ENCODE measurements around the gene GSTM1. TPM values are rescaled to one million over a fixed set of nuclear protein-coding genes. Genes with fewer than 3 reads are reported as not detected.

Gene GSTM1
- total and polyA plus RNA-seq, 2 of the 8 experiments (the other 6 are each of a cell fraction or from before 2014, with no cell fraction given) = 16.7 to 42.5 TPM

DNA sequence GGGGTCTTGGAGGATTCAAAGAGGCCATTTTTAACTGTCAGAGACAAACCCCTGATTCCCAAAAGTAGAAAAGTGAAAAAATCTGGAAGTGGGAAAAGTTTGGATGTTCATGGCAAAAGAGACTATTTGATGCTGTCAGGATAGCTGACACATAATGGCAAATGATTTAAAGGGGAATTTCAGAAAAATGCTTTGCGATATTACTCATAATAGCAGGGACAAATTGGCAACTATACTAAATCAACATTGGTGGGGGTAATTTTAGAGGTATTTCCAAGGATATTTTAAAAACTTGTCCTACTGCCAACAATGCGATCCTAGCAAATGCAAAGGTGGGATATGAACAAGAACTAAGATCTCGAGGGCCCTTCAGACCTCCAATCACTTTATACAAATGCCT is 37.0 kb upstream of the GSTM1 start:
- Histone ChIP-seq H4K5ac (ENCODE audit: insufficient read length, low read depth, low read length) (no peak overlapping the region), H2BK20ac (ENCODE audit: low read length) (no peak overlapping the region), H4K91ac (replicated peaks; ENCODE audit: insufficient read length, low read length) (no peak overlapping the region), H3K9me3 (ENCODE audit: insufficient read depth in 2 of 2, low read depth in 1 of 2, low read length in 1 of 2) (no peaks in the 10 kb centered on the region), H3K27me3 (replicated peaks in 1 of 4; ENCODE audit: control insufficient read depth in 3 of 4, extremely low read depth in 1 of 4, insufficient read depth in 3 of 4, low read length in 3 of 4) (peaks cover 0 to 5% (median 4%) of the 10 kb centered on the region in 4 experiments; a peak in 6 of 7 replicates), H2AFZ (ENCODE audit: low read length) (no peak overlapping the region), H3K23ac (ENCODE audit: insufficient read length) (no peak overlapping the region), H2BK12ac (ENCODE audit: low read depth, low read length) (no peak overlapping the region), H3K14ac (ENCODE audit: insufficient read length) (no peak overlapping the region), H3K4me3 (ENCODE audit: extremely low read depth in 1 of 4, insufficient read depth in 2 of 4, low read depth in 3 of 4, low read length in 4 of 4) (no peak overlapping the region), H3K79me1 (ENCODE audit: low read depth, low read length) (no peaks in the 10 kb centered on the region), H3K9ac (replicated peaks in 1 of 4; ENCODE audit: extremely low read depth in 1 of 4, low read depth in 3 of 4, low read length in 3 of 4) (no peak overlapping the region), H3K79me2 (ENCODE audit: control insufficient read depth in 1 of 2, insufficient read depth in 2 of 2, low read length in 2 of 2) (no peaks in the 10 kb centered on the region), H3K27ac (ENCODE audit: low read depth, low read length) (no peak overlapping the region), H2BK120ac (replicated peaks; ENCODE audit: low read depth, low read length) (no peak overlapping the region), H4K20me1 (replicated peaks in 1 of 2; ENCODE audit: control insufficient read depth in 1 of 2, insufficient read depth in 2 of 2, low read length in 2 of 2) (no peaks in the 10 kb centered on the region), H4K8ac (ENCODE audit: extremely low read depth, insufficient read depth, low read length) (no peak overlapping the region), H3K23me2 (ENCODE audit: low read depth, low read length) (peaks cover 3% of the 10 kb centered on the region; the same call in 1 of the 2 replicates), H3K56ac (replicated peaks; ENCODE audit: insufficient read length, low read depth, low read length) (no peak overlapping the region), H3K18ac (ENCODE audit: extremely low read depth, low read length) (no peak overlapping the region), H2AK5ac (ENCODE audit: low read depth, low read length) (no peak overlapping the region), H2BK15ac (ENCODE audit: low read length) (no peak overlapping the region), H3K4ac (replicated peaks; ENCODE audit: insufficient read length, low read depth, low read length) (no peak overlapping the region), H3K4me2 (ENCODE audit: insufficient read depth in 1 of 2, low read depth in 2 of 2, low read length in 2 of 2) (no peak overlapping the region), H2BK5ac (ENCODE audit: low read depth, low read length) (no peak overlapping the region), H3K36me3 (ENCODE audit: control insufficient read depth in 2 of 4, insufficient read depth in 4 of 4, low read length in 3 of 4) (no peaks in the 10 kb centered on the region), H3K4me1 (replicated peaks in 1 of 4; ENCODE audit: control insufficient read depth in 3 of 4, insufficient read depth in 4 of 4, low read length in 3 of 4) (0 out of 7 replicates have a peak, but pooled peaks cover 0 to 3% (median 0%) of the 10 kb centered on the region in 4 experiments)
- 89% methylated on average over 3 of the region's 3 CpGs; no CpG with 5 or more reads in 1 of the 2 experiments for WGBS, 2 experiments (ENCODE audit: extremely low coverage in 1 of 2, insufficient coverage in 1 of 2, insufficient read length in 1 of 2, insufficient replicate concordance in 2 of 2, low coverage in 1 of 2, low lambda C conversion rate in 2 of 2, missing lambda C conversion rate in 1 of 2)
- no peak for FAIRE-seq
- no peak for DNase-seq (ENCODE audit: low read depth in 1 of 2, low spot score in 2 of 2)
- ChIA-PET CTCF (ENCODE audit: partially characterized antibody) (interaction anchor here (0.9 to 11.8 kb wide), 9 partner anchors 11 to 273 kb away, joined by 3 to 185 read pairs (median 5); partner anchors contain the start of gene GSTM1), POLR2A (ENCODE audit: partially characterized antibody) (interaction anchor here (0.7 to 1.4 kb wide), 3 partner anchors 10 to 89 kb away, joined by 3 to 4 read pairs (median 4); no protein-coding TSS in a partner anchor)
- no peak for TF ChIP-seq KDM4A (IDR thresholded peaks at IDR 0.05; ENCODE audit: low read depth, low read length, severe bottlenecking)
- no peak for TF ChIP-seq EP300 (IDR thresholded peaks at IDR 0.05; ENCODE audit: borderline replicate concordance in 1 of 2, low read depth in 2 of 2, low read length in 2 of 2)
- no peak for TF ChIP-seq CHD2 (IDR thresholded peaks at IDR 0.05; ENCODE audit: low read length)
- TF ChIP-seq GTF2F1 (IDR thresholded peaks at IDR 0.05; ENCODE audit: borderline replicate concordance, low read depth, low read length) = no peak
- TF ChIP-seq NRF1 (IDR thresholded peaks at IDR 0.05; ENCODE audit: low read depth, low read length) = no peak
- no peak for TF ChIP-seq MAX (IDR thresholded peaks at IDR 0.05)
- no peak for TF ChIP-seq SP1 (IDR thresholded peaks at IDR 0.05; ENCODE audit: low read depth, low read length)
- no peak for TF ChIP-seq RNF2 (IDR thresholded peaks at IDR 0.05; ENCODE audit: borderline replicate concordance, low read depth, low read length, missing control alignments, poor library complexity, severe bottlenecking)
- no peak for TF ChIP-seq HDAC6 (IDR thresholded peaks at IDR 0.05; ENCODE audit: low read depth, low read length)
- no peak for TF ChIP-seq FOSL1 (IDR thresholded peaks at IDR 0.05; ENCODE audit: insufficient read depth, low read depth, low read length)
- TF ChIP-seq SAP30 (IDR thresholded peaks at IDR 0.05; ENCODE audit: insufficient read depth, insufficient replicate concordance, low read length) = no peak
- TF ChIP-seq JUN (IDR thresholded peaks at IDR 0.05; ENCODE audit: low read depth, low read length) = no peak
- no peak for TF ChIP-seq SIRT6 (IDR thresholded peaks at IDR 0.05; ENCODE audit: low read length)
- no peak for TF ChIP-seq POLR2AphosphoS5 (IDR thresholded peaks at IDR 0.05; ENCODE audit: low read depth, low read length)
